Choroid plexus epithelial cell (primary cell): Measurements from ENCODE around the gene B4GALT6.

Experiments
- DNase-seq: peaks from one replicate; pipeline ENCODE4 v3.0.0-alpha.2; 2010; ENCODE audit warnings: low read depth
- H3K4me3 ChIP-seq: 2 replicates; pipeline ENCODE4 v1.5.1; 2011; ENCODE audit warnings: low read depth, mild to moderate bottlenecking, control low read depth, low read length, moderate library complexity
- TF ChIP-seq, protein P1 (sequence below): conservative IDR thresholded peaks from 2 replicates; pipeline ENCODE4 v1.5.1; 2011; ENCODE audit warnings: low read depth, mild to moderate bottlenecking, control low read depth, inconsistent platforms, low read length, moderate library complexity

B4GALT6 gene

DNA sequence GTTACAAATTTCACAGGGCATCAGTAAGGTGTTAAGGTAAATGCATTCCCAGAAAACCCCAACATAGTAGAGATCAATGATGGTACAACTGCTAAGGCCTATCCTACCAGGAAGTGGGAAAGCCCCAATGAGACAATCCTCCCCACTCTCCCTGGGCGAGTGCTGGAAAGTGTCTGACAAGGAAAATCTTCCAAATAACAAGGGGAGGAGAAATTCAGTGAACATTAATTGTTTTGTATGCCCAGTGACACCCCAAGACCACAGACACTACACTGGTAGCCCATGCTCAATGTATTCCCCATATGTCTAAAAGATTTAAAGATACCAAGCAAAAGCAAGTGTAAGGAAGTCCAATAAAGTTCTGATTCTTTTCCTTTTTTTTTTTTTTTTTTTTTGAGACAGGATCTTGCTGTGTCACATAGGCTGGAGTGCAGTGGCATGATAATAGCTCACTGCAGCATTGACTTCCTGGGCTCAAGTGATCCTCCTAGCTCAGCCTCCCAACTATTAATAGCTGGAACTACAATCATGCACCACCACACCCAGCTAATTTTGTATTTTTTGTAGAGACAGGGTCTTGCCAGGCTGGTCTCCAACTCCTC is 24.7 kb downstream of the B4GALT6 start:
- no peak overlapping the region for H3K4me3 ChIP-seq
- no peak for DNase-seq
- TF ChIP-seq, protein P1, sequence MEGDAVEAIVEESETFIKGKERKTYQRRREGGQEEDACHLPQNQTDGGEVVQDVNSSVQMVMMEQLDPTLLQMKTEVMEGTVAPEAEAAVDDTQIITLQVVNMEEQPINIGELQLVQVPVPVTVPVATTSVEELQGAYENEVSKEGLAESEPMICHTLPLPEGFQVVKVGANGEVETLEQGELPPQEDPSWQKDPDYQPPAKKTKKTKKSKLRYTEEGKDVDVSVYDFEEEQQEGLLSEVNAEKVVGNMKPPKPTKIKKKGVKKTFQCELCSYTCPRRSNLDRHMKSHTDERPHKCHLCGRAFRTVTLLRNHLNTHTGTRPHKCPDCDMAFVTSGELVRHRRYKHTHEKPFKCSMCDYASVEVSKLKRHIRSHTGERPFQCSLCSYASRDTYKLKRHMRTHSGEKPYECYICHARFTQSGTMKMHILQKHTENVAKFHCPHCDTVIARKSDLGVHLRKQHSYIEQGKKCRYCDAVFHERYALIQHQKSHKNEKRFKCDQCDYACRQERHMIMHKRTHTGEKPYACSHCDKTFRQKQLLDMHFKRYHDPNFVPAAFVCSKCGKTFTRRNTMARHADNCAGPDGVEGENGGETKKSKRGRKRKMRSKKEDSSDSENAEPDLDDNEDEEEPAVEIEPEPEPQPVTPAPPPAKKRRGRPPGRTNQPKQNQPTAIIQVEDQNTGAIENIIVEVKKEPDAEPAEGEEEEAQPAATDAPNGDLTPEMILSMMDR: no peak

DNA sequence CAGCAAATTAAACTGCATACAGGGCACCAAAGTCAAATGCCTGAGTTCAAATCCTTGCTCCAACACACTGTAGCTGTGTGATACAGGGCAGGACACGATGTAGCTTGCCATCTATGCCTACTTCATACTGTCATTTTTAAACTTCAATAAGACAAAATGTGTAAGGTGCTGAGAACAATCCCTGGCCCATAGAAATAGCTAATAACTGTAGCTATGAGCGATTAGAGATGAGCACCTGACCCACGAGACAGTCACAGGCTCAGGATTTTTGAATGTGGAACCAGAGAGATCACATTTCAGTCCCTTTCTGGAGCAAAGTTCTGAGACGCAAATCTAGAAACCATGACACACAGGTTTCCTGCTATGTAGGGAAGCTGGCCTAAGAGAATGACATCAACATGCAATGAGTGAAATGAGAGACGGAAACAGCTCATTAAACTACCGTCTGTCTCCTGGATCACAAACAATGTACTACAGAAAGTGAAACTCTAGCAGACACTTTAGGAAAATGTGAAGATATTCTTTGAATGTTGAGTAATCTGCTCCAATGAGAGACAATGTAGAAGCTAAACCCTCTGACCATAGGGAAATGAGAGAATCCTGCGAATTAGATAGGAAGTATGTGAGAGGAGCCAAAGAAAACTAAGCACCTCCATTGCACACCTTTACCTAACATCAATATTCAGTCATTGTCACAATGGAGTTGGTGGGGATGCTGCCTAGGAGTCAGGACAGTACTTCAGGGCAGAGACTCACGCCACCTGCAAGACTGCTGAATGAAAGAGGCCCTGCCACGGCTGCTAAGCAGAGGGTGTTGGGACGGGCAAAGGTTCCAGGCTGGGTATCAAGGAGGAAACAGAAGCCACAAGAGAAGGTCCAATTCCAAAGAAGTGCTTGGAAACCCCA is 25.5 kb downstream of the B4GALT6 start:
- no peak overlapping the region for H3K4me3 ChIP-seq
- DNase-seq: peak; percentile 36
- TF ChIP-seq, protein P1: no peak

DNA sequence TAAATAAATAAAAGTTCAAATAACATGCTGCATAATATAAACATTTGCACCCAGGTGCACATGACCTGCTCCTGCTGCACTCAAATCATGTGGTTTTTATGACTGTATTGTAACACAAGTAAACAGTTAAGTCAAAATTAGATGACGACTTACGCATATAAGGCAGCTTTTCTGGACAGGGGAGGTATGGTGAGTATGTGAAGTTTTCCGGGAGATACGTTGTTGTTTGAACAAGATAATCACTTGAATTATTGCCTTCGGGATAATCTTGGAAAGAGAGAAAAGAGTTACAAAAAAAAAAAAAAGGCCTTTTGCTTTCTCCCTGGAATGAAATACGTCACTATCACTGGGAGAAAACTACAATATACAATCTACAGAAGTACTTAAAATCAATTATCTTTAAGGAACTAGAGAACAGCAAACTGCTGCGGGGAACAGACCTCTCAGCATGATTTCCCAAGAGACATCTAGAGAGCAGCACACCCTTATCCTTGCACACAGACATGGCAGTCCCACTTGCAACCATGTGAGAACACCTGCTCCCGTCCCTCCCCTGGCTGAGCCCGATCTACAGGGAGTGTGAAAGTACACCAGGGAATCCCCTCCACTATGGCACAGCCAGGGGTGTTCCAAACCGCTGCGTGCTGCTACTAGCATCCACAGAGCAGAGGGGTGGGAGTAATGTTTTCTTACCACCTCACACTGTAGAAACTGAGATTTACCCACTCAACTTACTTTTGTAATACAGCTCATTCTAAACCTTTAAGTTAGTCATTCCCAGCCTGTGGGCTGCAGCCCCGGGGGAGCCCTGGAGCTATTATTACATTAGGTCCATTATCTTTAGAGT is 26.3 kb downstream of the B4GALT6 start:
- H3K4me3 ChIP-seq: no peak overlapping the region
- peak; percentile 11 for DNase-seq
- TF ChIP-seq, protein P1: no peak

DNA sequence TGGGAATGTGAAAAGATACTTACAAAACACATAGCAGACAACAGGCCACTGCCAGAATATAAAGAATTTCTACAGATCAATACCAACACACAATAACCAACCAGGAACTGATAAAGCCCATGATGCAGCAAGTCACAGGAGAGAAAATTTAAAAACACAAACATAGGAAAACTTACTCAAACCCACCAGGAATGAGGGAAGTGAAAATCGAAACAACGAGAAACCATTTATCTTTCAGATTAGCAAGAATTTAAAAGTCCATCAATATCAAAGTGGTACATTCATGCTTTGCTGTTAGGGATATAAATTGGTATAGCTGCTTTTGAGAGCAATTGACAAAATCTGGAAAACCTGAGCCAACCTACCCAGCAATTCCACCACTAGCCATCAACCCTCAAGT is 27.6 kb downstream of the B4GALT6 start:
- DNase-seq: no peak
- no peak overlapping the region for H3K4me3 ChIP-seq
- TF ChIP-seq, protein P1: no peak

DNA sequence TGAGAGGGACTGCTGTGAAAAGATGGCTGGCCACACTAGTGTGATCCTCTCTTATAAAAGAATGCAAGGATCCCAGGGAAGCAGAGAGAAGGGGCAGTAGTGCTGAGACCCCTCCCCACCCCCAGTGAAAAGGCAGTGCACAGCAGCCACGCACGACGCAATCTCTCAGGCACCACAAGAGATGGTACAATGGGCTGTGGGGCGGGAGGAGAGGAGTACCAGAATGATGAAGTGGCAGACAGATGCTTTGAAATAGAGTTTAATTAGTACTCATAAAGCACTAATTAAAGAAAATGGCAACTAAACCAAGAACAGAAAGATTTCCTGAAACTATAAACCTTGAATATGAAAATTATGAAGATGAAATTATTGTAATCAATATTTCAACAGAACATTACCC is 29.0 kb downstream of the B4GALT6 start:
- no peak overlapping the region for H3K4me3 ChIP-seq
- TF ChIP-seq, protein P1: no peak
- DNase-seq: no peak

DNA sequence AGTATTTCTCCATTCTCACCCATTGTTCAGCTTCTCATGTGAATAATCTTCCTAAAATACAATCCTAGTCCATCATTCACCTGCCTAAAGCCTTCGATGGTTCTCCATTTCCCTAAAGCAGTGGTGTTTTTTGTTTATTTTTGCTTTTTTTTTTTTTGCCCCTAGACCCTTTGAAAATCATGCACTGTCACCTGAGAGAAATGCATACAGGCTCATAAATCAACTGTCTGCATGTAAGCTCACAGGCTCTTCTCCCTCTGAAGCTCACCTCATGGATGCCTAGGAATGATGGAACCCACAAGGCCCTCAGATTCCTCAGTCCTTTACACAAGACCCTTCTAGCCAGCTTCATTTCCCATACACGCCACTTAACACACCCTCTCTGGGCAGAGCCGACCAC is 31.5 kb downstream of the B4GALT6 start:
- TF ChIP-seq, protein P1: no peak
- no peak overlapping the region for H3K4me3 ChIP-seq
- DNase-seq: no peak
